Fibroblast of villous mesenchyme (primary cell): ENCODE measurements around the gene LEKR1. TPM values are rescaled to one million over a fixed set of nuclear protein-coding genes. Genes with fewer than 3 reads are reported as not detected.

Experiments
- DNase-seq: peaks from one replicate; pipeline ENCODE4 v3.0.0-alpha.2; 2010; ENCODE audit warnings: low read depth
- H3K4me3 ChIP-seq: 2 replicates; pipeline ENCODE4 v1.5.1; 2011; ENCODE audit warnings: low read depth, mild to moderate bottlenecking, low read length
- total RNA-seq: library from RNA; depleted of rRNA; stranded (reverse); fragments of >200 nt; gene quantifications from 2 replicates; pipeline ENCODE4 v1.2.3, GENCODE V29; 2012
- TF ChIP-seq, protein P1 (sequence below): IDR thresholded peaks from 2 replicates; pipeline ENCODE4 v1.5.1; 2012; ENCODE audit warnings: low read depth, mild to moderate bottlenecking, low read length; ENCODE audit not compliant: insufficient read depth

The LEKR1 gene
- total RNA-seq, 1 donor: 0.86 TPM

DNA sequence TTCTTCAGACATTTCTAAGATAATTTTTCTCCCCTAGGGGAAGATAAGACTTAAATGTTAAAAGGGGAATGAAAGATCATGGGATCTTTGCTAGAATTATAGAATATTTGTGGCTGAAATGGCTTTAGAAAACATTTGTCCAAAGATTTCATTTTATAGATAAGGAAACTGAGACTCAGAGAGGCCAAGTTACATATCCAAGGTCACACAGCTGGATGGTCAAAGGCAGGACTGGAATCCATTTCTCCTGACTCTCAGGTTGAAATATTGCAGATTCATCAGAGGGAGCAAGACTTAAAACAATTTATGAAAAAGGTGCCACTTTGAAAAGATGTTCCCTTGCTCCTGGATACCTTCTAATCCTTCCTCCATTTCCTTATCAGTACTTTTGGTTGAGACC lies 19.5 kb upstream of the LEKR1 start:
- TF ChIP-seq, protein P1, sequence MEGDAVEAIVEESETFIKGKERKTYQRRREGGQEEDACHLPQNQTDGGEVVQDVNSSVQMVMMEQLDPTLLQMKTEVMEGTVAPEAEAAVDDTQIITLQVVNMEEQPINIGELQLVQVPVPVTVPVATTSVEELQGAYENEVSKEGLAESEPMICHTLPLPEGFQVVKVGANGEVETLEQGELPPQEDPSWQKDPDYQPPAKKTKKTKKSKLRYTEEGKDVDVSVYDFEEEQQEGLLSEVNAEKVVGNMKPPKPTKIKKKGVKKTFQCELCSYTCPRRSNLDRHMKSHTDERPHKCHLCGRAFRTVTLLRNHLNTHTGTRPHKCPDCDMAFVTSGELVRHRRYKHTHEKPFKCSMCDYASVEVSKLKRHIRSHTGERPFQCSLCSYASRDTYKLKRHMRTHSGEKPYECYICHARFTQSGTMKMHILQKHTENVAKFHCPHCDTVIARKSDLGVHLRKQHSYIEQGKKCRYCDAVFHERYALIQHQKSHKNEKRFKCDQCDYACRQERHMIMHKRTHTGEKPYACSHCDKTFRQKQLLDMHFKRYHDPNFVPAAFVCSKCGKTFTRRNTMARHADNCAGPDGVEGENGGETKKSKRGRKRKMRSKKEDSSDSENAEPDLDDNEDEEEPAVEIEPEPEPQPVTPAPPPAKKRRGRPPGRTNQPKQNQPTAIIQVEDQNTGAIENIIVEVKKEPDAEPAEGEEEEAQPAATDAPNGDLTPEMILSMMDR: no peak
- H3K4me3 ChIP-seq: no peak overlapping the region

DNA sequence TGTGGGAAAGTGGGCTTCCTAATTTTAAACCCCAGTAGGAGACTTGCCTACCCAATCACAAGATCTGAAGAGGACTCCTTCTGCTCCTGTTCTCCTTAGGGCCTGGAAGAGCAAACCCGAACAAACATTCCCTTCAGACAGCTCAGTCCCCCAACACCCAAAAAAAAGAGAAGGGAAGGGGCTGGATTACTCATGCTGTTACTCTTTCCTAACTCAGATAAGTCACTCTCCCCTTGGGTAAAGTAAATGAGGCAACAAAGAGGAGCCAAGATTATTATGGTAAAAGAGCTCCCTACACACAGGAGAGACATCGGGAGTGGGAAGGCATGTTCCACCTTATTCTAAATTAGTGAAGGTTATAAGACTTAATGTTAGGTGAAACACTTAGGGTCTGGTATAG lies 18.1 kb upstream of the LEKR1 start:
- no peak overlapping the region for H3K4me3 ChIP-seq
- DNase-seq: no peak
- TF ChIP-seq, protein P1: no peak

More for the DNA sequence above, 19.5 kb upstream of the LEKR1 start:
- no peak for DNase-seq

GRCh38 chr3:156811089-156811862 lies 14.9 kb upstream of the LEKR1 start:
- H3K4me3 ChIP-seq: no peak overlapping the region
- TF ChIP-seq, protein P1: no peak
- DNase-seq: peak; percentile 76

- TF ChIP-seq, protein P1: no peak
- H3K4me3 ChIP-seq: no peak overlapping the region
- DNase-seq: no peak
Measured at GRCh38 chr3:156812521-156813335, 13.4 kb upstream of the LEKR1 start.

DNA sequence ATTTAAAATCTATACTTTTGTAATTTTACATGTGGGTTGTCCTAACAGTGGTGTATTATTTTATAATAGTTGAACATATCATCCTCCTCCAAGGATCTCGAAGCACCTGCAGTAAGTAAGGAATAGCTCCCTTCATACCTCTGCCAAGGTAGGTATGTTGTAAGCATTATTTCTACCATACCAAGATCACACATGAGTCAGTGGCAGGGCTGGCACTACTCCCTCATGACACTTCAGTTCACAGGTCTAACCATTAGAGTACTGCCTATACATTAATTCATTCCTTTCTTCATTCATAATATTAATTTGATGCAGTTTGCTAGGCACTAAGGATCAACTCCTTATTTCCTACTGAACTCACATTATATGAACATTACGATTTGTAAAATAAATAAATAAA lies 11.9 kb upstream of the LEKR1 start:
- TF ChIP-seq, protein P1: no peak
- H3K4me3 ChIP-seq: no peak overlapping the region
- DNase-seq: no peak

DNA sequence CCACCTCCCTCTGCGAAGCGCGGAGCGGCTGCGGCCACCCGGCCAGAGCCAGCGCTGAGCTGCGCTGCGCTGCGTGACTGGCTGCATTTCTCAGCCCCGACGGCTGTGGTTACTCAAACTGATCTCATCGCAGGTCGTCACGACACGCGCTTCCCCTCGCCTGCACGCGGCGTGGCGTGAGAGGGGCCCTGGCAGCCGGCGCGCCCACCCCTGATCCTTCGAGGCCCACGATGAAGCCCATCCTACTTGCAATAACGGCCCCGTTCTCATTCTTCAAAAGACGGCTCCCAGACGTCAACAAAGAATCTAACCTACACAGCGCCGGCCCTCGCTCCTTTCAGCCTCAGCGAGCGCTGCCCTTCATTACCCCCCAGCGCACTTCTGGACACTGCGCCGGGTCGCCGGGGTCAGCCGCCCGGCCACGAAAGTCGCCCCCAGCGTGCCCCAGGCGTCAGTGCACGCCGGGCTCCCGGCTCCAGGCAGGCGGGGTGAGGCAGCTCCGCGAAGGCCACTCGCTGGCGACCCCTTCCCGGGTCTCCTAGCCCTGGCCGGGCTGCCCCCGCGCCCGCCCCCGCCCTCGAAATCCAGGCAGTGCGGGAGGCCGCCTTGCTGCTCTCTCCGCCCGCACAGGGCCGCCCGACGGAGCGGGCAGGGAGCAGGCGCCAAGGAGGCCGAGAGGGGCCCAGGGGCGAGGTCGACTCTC lies 9.9 kb upstream of the LEKR1 start:
- TF ChIP-seq, protein P1: no peak
- DNase-seq: peak; percentile 52
- H3K4me3 ChIP-seq: peak overlapping the region; percentile 59
